ENCODE data around the gene SELENOM.

SELENOM gene

GRCh38 chr22:31055117-31055634 is 52.2 kb downstream of the SELENOM start:
- no peak for DNase-seq (ENCODE audit: low read depth)
- no peak overlapping the region for H3K4me3 ChIP-seq (ENCODE audit: low read depth, low read length)
